K562 (cell line): ENCODE results near the gene IL10. TPM values are rescaled to one million over a fixed set of nuclear protein-coding genes. Genes with fewer than 3 reads are reported as not detected.

Experiments used
- BHLHE40 ChIP-seq: IDR thresholded peaks from 2 replicates; pipeline ENCODE4 v1.6.1; 2011; ENCODE audit warnings: low read length, improper control_type of control experiment
- BRF1 ChIP-seq: IDR thresholded peaks from 3 replicates; pipeline ENCODE4 v1.6.1; 2011; ENCODE audit warnings: borderline replicate concordance, mild to moderate bottlenecking; ENCODE audit not compliant: insufficient read length; ENCODE audit errors: extremely low read depth
- CBX3 ChIP-seq, 2 experiments: IDR thresholded peaks; 1 replicate in 1 of 2; 2 replicates in 1 of 2; pipeline ENCODE4 v1.6.1; 2012; ENCODE audit warnings: inconsistent platforms in 2 of 2, low read length in 2 of 2, borderline replicate concordance in 1 of 2, control low read depth in 1 of 2
- CEBPZ ChIP-seq: fragments of 150-350 bp; IDR thresholded peaks from 2 replicates; pipeline ENCODE4 v1.6.1; 2014; ENCODE audit warnings: low read depth, mild to moderate bottlenecking, low read length, borderline replicate concordance
- CREM ChIP-seq: IDR thresholded peaks from 2 replicates; pipeline ENCODE4 v1.6.1; 2014; ENCODE audit warnings: antibody characterized with exemption, low read depth
- FOXP4 ChIP-seq: sonication (generic); formaldehyde crosslinking; IDR thresholded peaks from 2 replicates; pipeline ENCODE4 v1.8.0; 2022; ENCODE audit warnings: mild to moderate bottlenecking, missing genetic modification reagents, borderline replicate concordance
- IFI16 ChIP-seq: fragments of 250-450 bp; sonication (Bioruptor Pico); IDR thresholded peaks from 2 replicates; pipeline ENCODE4 v2.1.2; 2022; ENCODE audit warnings: mild to moderate bottlenecking, inconsistent platforms
- KLF16 ChIP-seq: IDR thresholded peaks from 2 replicates; pipeline ENCODE4 v1.6.1; 2016; ENCODE audit warnings: antibody characterized with exemption
- LEF1 ChIP-seq: fragments of 450-650 bp; IDR thresholded peaks from 2 replicates; pipeline ENCODE4 v1.6.1; 2016; ENCODE audit warnings: mild to moderate bottlenecking
- RNF2 ChIP-seq: sonication (generic); IDR thresholded peaks from 2 replicates; pipeline ENCODE4 v1.6.1; 2016
- RREB1 ChIP-seq: fragments of 250-450 bp; sonication (Bioruptor Pico); IDR thresholded peaks from 2 replicates; pipeline ENCODE4 v1.4.0; 2020
- SMARCE1 ChIP-seq: fragments of 450-650 bp; IDR thresholded peaks from 2 replicates; pipeline ENCODE4 v1.7.1; 2016; ENCODE audit warnings: mild to moderate bottlenecking
- SOX6 ChIP-seq: fragments of 450-650 bp; IDR thresholded peaks from 2 replicates; pipeline ENCODE4 v1.6.1; 2014; ENCODE audit warnings: mild to moderate bottlenecking
- SRSF1 ChIP-seq: fragments of 200-400 bp; formaldehyde crosslinking; IDR thresholded peaks from 2 replicates; pipeline ENCODE4 v1.6.1; 2017; ENCODE audit warnings: mild to moderate bottlenecking, low read depth, low read length, moderate library complexity
- TEAD4 ChIP-seq, 2 experiments: sonication (generic) in 1 of 2; formaldehyde crosslinking in 1 of 2; IDR thresholded peaks; 2 replicates each; pipeline versions ENCODE4 v1.6.1 to v1.8.0; 2012 to 2022; ENCODE audit warnings: borderline replicate concordance in 1 of 2, inconsistent platforms in 1 of 2, low read length in 1 of 2, mild to moderate bottlenecking in 1 of 2, missing genetic modification reagents in 1 of 2
- TRIM24 ChIP-seq, 2 experiments: fragments of 450-650 bp; IDR thresholded peaks; 2 replicates each; pipeline ENCODE4 v1.6.1; 2016
- ZNF140 ChIP-seq: fragments of 250-450 bp; sonication (Bioruptor Pico); IDR thresholded peaks from 2 replicates; pipeline ENCODE4 v1.8.0; 2021; ENCODE audit warnings: moderate library complexity, mild to moderate bottlenecking, inconsistent platforms
- ZNF282 ChIP-seq: sonication (generic); formaldehyde crosslinking; IDR thresholded peaks from 2 replicates; pipeline ENCODE4 v1.8.1; 2023; ENCODE audit warnings: missing genetic modification reagents
- polyA plus RNA-seq, 8 experiments: library from polyadenylated mRNA; depleted of rRNA in 4 of 8; stranded (reverse) in 5 of 8; unstranded in 3 of 8; fragments of >200 nt; fragmentation: Nextera tagmentation in 2 of 8; fragmentation: Illumina TruSeq in 1 of 8; extraction: Ambion mirVana in 2 of 8; extraction: Trizol in 1 of 8; gene quantifications; 2 replicates each; pipeline versions ENCODE4 v1.2.1 to v1.2.3, GENCODE V29; 2011 to 2014; ENCODE audit warnings: inconsistent platforms in 1 of 8, missing spikeins in 1 of 8
- total RNA-seq, 7 experiments: library from RNA; depleted of rRNA in 6 of 7; stranded (reverse); fragments of >200 nt in 6 of 7; fragmentation: Illumina TruSeq in 2 of 7; extraction: Trizol in 2 of 7; gene quantifications; 2 replicates each; pipeline versions ENCODE4 v1.2.1 to v1.2.3, GENCODE V29; 2011 to 2021; ENCODE audit warnings: low replicate concordance in 1 of 7

The IL10 gene
- total and polyA plus RNA-seq, 9 of the 15 experiments (the other 6 are each of a cell fraction or from before 2014, with no cell fraction given): 0.29 TPM; not detected in 8

GRCh38 chr1:206766251-206766856, 5.9 kb downstream of the IL10 start (continued):
- TF ChIP-seq CEBPZ (no peak), KLF16 (peak; percentile 74; the same call in 1 of the 2 replicates), TEAD4 (IDR thresholded peaks at IDR 0.05; ENCODE audit: low read length) (peak; percentile 75; the same call in 1 of the 2 replicates), TEAD4 (CRISPR knock-in tag; IDR thresholded peaks at IDR 0.05; ENCODE audit: borderline replicate concordance) (no peak), BRF1 (no peak), SOX6 (peak; percentile 62), ZNF140 (CRISPR knock-in tag) (no peak), IFI16 (CRISPR knock-in tag) (no peak), BHLHE40 (peak; percentile 84), ZNF282 (CRISPR knock-in tag) (no peak), SRSF1 (no peak), SMARCE1 (peak; percentile 93), RNF2 (peak; percentile 88; the same call in 1 of the 2 replicates), CREM (no peak; the same call in 1 of the 2 replicates), TRIM24 (IDR thresholded peaks at IDR 0.05) (peak in 1 of 2 experiments; percentile 58; a peak in 1 of 4 replicates), CBX3 (IDR thresholded peaks at IDR 0.05; ENCODE audit: borderline replicate concordance in 1 of 2, low read length in 2 of 2) (peak in 1 of 2 experiments; percentile 35; a peak in 1 of 3 replicates), FOXP4 (CRISPR knock-in tag) (peak; percentile 71; the same call in 1 of the 2 replicates), LEF1 (peak; percentile 100), RREB1 (CRISPR knock-in tag) (peak; percentile 19; the same call in 1 of the 2 replicates)
